ENCODE results near the gene CGB2.

DNA sequence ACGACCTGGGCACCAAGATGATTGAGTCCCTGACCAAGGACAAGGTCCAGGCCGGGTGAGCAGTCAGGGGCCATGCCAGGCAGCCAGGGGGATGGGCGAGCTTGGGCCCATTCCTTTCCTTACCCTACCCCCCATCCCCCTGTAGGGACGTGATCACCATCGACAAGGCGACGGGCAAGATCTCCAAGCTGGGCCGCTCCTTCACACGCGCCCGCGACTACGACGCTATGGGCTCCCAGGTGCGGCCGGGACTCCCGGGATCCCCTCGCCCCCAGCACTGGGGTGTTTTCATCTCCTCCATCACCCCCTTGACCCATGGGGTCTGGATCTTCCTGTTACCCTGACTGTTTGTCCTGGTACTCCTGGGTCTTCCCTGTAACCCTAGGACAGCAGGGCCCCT is 21.9 kb upstream of the CGB2 start:
- TF ChIP-seq, protein P1, sequence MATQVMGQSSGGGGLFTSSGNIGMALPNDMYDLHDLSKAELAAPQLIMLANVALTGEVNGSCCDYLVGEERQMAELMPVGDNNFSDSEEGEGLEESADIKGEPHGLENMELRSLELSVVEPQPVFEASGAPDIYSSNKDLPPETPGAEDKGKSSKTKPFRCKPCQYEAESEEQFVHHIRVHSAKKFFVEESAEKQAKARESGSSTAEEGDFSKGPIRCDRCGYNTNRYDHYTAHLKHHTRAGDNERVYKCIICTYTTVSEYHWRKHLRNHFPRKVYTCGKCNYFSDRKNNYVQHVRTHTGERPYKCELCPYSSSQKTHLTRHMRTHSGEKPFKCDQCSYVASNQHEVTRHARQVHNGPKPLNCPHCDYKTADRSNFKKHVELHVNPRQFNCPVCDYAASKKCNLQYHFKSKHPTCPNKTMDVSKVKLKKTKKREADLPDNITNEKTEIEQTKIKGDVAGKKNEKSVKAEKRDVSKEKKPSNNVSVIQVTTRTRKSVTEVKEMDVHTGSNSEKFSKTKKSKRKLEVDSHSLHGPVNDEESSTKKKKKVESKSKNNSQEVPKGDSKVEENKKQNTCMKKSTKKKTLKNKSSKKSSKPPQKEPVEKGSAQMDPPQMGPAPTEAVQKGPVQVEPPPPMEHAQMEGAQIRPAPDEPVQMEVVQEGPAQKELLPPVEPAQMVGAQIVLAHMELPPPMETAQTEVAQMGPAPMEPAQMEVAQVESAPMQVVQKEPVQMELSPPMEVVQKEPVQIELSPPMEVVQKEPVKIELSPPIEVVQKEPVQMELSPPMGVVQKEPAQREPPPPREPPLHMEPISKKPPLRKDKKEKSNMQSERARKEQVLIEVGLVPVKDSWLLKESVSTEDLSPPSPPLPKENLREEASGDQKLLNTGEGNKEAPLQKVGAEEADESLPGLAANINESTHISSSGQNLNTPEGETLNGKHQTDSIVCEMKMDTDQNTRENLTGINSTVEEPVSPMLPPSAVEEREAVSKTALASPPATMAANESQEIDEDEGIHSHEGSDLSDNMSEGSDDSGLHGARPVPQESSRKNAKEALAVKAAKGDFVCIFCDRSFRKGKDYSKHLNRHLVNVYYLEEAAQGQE (IDR thresholded peaks at IDR 0.05; ENCODE audit: low read depth): no peak
- TF ChIP-seq, protein P2, sequence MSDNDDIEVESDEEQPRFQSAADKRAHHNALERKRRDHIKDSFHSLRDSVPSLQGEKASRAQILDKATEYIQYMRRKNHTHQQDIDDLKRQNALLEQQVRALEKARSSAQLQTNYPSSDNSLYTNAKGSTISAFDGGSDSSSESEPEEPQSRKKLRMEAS (IDR thresholded peaks at IDR 0.05): no peak
- TF ChIP-seq CREB1 (IDR thresholded peaks at IDR 0.05; ENCODE audit: low read depth) (no peak), EGR1 (IDR thresholded peaks at IDR 0.05) (no peak), ZBTB7A (IDR thresholded peaks at IDR 0.05; ENCODE audit: low read depth) (no peak), EP300 (IDR thresholded peaks at IDR 0.05; ENCODE audit: borderline replicate concordance) (no peak)
